Smooth muscle cell (in vitro differentiated cells): ENCODE data around the gene CWC27. TPM values are rescaled to one million over a fixed set of nuclear protein-coding genes. Genes with fewer than 3 reads are reported as not detected.
A peak's percentile ranks its signal among the peaks of the same experiment; 100 is the strongest.

Experiments used
- DNase-seq: peaks from one replicate; lab custom pipeline; 2025; ENCODE audit not compliant: unreplicated experiment; lab: John Stamatoyannopoulos, UW
- H2AFZ ChIP-seq: fragments of 200-600 bp; sonication (generic); 2 replicates; pipeline ENCODE4 v1.6.0; 2016; ENCODE audit warnings: antibody characterized with exemption, low read depth, mild to moderate bottlenecking
- H3F3A ChIP-seq: fragments of 200-600 bp; sonication (generic); 2 replicates; pipeline ENCODE4 v1.6.0; 2017; ENCODE audit warnings: antibody characterized with exemption, low read depth
- H3K27ac ChIP-seq: fragments of 200-600 bp; sonication (generic); 2 replicates; pipeline ENCODE4 v1.5.1; 2016; ENCODE audit warnings: low read depth, mild to moderate bottlenecking
- H3K27me3 ChIP-seq: fragments of 200-600 bp; sonication (generic); 2 replicates; pipeline ENCODE4 v1.6.1; 2016; ENCODE audit warnings: low read depth, mild to moderate bottlenecking
- H3K36me3 ChIP-seq: fragments of 200-600 bp; sonication (generic); 2 replicates; pipeline ENCODE4 v1.5.1; 2016; ENCODE audit warnings: low read depth
- H3K4me1 ChIP-seq: fragments of 200-600 bp; sonication (generic); 2 replicates; pipeline ENCODE4 v1.5.1; 2016; ENCODE audit warnings: low read depth
- H3K4me2 ChIP-seq: fragments of 200-600 bp; sonication (generic); 2 replicates; pipeline ENCODE4 v1.6.0; 2016; ENCODE audit warnings: mild to moderate bottlenecking
- H3K4me3 ChIP-seq: fragments of 200-600 bp; sonication (generic); 2 replicates; pipeline ENCODE4 v1.5.1; 2016; ENCODE audit warnings: mild to moderate bottlenecking
- H3K79me2 ChIP-seq: fragments of 200-600 bp; sonication (generic); 2 replicates; pipeline ENCODE4 v1.6.0; 2016; ENCODE audit warnings: low read depth, mild to moderate bottlenecking
- H3K9ac ChIP-seq: fragments of 200-600 bp; sonication (generic); 2 replicates; pipeline ENCODE4 v1.6.0; 2016; ENCODE audit warnings: low read depth
- H3K9me3 ChIP-seq: fragments of 200-600 bp; sonication (generic); replicated peaks from 2 replicates; pipeline ENCODE4 v1.5.1; 2016; ENCODE audit warnings: low read depth
- H4K20me1 ChIP-seq: fragments of 200-600 bp; sonication (generic); 2 replicates; pipeline ENCODE4 v1.6.0; 2016; ENCODE audit warnings: low read depth
- CTCF ChIP-seq: fragments of 200-600 bp; sonication (generic); IDR thresholded peaks from 2 replicates; pipeline ENCODE4 v1.5.1; 2017; ENCODE audit warnings: borderline replicate concordance, mild to moderate bottlenecking, antibody characterized with exemption; ENCODE audit not compliant: insufficient read depth, poor library complexity, severe bottlenecking
- WGBS: methylation state at CpG from one replicate; pipeline ENCODE4 v1.1.7; 2016; ENCODE audit warnings: low lambda C conversion rate; 5-methylcytosine and 5-hydroxymethylcytosine counted together
- polyA plus RNA-seq: library from polyadenylated mRNA; unstranded; fragments of >200 nt; fragmentation: Nextera tagmentation; extraction: Ambion mirVana; gene quantifications from 2 replicates; pipeline ENCODE4 v1.2.1, GENCODE V29; 2016
- total RNA-seq: library from RNA; depleted of rRNA; stranded (reverse); fragments of >200 nt; gene quantifications from 2 replicates; pipeline ENCODE4 v1.2.3, GENCODE V29; 2014

CWC27 gene
- total and polyA plus RNA-seq, 2 experiments from 2014 or later: 34.6 to 40.8 TPM

GRCh38 chr5:64869419-64869818 is 100.7 kb downstream of the CWC27 start:
- Histone ChIP-seq H3K9ac (no peak overlapping the region), H2AFZ (no peak overlapping the region), H4K20me1 (no peaks in the 10 kb centered on the region), H3F3A (no peaks in the 10 kb centered on the region), H3K4me1 (peaks cover 16% of the 10 kb centered on the region), H3K9me3 (no peaks in the 10 kb centered on the region), H3K4me3 (no peak overlapping the region), H3K27ac (peak overlapping the region; percentile 58), H3K36me3 (no peaks in the 10 kb centered on the region), H3K27me3 (no peaks in the 10 kb centered on the region), H3K79me2 (no peaks in the 10 kb centered on the region), H3K4me2 (peak overlapping the region; percentile 45)
- no peak for DNase-seq
- TF ChIP-seq CTCF: no peak
- 76% methylated on average over 1 of the region's 1 CpG for WGBS

- no peaks in the 10 kb centered on the region for H3K79me2 ChIP-seq
Observed at GRCh38 chr5:64872044-64872443, 103.3 kb downstream of the CWC27 start.

GRCh38 chr5:64873441-64873840 is 104.7 kb downstream of the CWC27 start:
- H3K4me3 ChIP-seq: no peak overlapping the region
- no peak for DNase-seq

More at GRCh38 chr5:64872044-64872443, 103.3 kb downstream of the CWC27 start:
- Histone ChIP-seq H3K27me3 (no peaks in the 10 kb centered on the region), H3F3A (no peaks in the 10 kb centered on the region), H3K4me1 (peaks cover 16% of the 10 kb centered on the region), H2AFZ (no peak overlapping the region), H3K4me3 (no peak overlapping the region), H3K9ac (no peak overlapping the region), H4K20me1 (no peaks in the 10 kb centered on the region), H3K36me3 (no peaks in the 10 kb centered on the region), H3K9me3 (no peaks in the 10 kb centered on the region), H3K27ac (no peak overlapping the region), H3K4me2 (no peak overlapping the region)
- 86% methylated on average over 1 of the region's 1 CpG for WGBS
- no peak for DNase-seq
- no peak for TF ChIP-seq CTCF

More at GRCh38 chr5:64873441-64873840, 104.7 kb downstream of the CWC27 start:
- Histone ChIP-seq H3K27ac (no peak overlapping the region), H3K9me3 (no peaks in the 10 kb centered on the region), H3K9ac (no peak overlapping the region), H2AFZ (no peak overlapping the region), H3K4me1 (peaks cover 16% of the 10 kb centered on the region), H3K4me2 (no peak overlapping the region), H3F3A (no peaks in the 10 kb centered on the region), H3K27me3 (no peaks in the 10 kb centered on the region), H3K36me3 (no peaks in the 10 kb centered on the region), H4K20me1 (no peaks in the 10 kb centered on the region), H3K79me2 (no peaks in the 10 kb centered on the region)
- TF ChIP-seq CTCF: no peak
